Vagina (tissue), 2 donors: Measurements from ENCODE around the gene GTF2H1. TPM values are rescaled to one million over a fixed set of nuclear protein-coding genes. Genes with fewer than 3 reads are reported as not detected.

Experiments
- DNase-seq, 2 donors: peaks; one replicate each; pipeline ENCODE4 v3.0.0-alpha.2; 2017; ENCODE audit errors: extremely low spot score in 2 of 2
- H3K27ac ChIP-seq: fragments of 200-600 bp; sonication (generic); one replicate; pipeline ENCODE4 v1.5.1; 2019
- H3K27me3 ChIP-seq: fragments of 200-600 bp; sonication (generic); one replicate; pipeline ENCODE4 v1.5.1; 2019
- H3K36me3 ChIP-seq, 2 donors: fragments of 200-600 bp; sonication (generic); one replicate each; pipeline ENCODE4 v1.5.1; 2017 to 2019
- H3K4me1 ChIP-seq: fragments of 200-600 bp; sonication (generic); one replicate; pipeline ENCODE4 v1.5.1; 2019
- H3K4me3 ChIP-seq, 2 donors: fragments of 200-600 bp; sonication (generic); 1 replicate in 1 of 2; 2 replicates in 1 of 2; pipeline ENCODE4 v1.5.1; 2016 to 2019
- H3K9me3 ChIP-seq: fragments of 200-600 bp; sonication (generic); one replicate; pipeline ENCODE4 v1.5.1; 2019
- CTCF ChIP-seq, 3 experiments: fragments of 450-650 bp in 2 of 3; fragments of 200-600 bp in 1 of 3; sonication (generic) in 1 of 3; IDR thresholded peaks; one replicate each; pipeline ENCODE4 v1.5.1; 2017 to 2019; ENCODE audit warnings: antibody characterized with exemption in 3 of 3, mild to moderate bottlenecking in 2 of 3, moderate library complexity in 2 of 3
- POLR2A ChIP-seq, 2 donors: fragments of 450-650 bp; IDR thresholded peaks; one replicate each; pipeline ENCODE4 v1.6.1; 2017; ENCODE audit warnings: antibody characterized with exemption in 2 of 2, mild to moderate bottlenecking in 2 of 2, moderate library complexity in 2 of 2
- POLR2AphosphoS5 ChIP-seq, 2 donors: sonication (generic); formaldehyde crosslinking; IDR thresholded peaks; one replicate each; pipeline ENCODE4 v1.9.0; 2017; ENCODE audit warnings: antibody characterized with exemption in 2 of 2, mild to moderate bottlenecking in 2 of 2, low read depth in 1 of 2; ENCODE audit not compliant: insufficient read depth in 1 of 2
- intact Hi-C: fragments of 100-400 bp; cut with DNase I; formaldehyde crosslinking; loops from one replicate; pipeline ENCODE4 v1.15.1; 2023
- total RNA-seq: library from RNA; depleted of rRNA; stranded (reverse); fragments of >200 nt; gene quantifications from one replicate; pipeline ENCODE4 v1.2.3, GENCODE V29; 2016

Gene GTF2H1
- total RNA-seq, 1 donor from 2014 or later, result 64.1 TPM

DNA sequence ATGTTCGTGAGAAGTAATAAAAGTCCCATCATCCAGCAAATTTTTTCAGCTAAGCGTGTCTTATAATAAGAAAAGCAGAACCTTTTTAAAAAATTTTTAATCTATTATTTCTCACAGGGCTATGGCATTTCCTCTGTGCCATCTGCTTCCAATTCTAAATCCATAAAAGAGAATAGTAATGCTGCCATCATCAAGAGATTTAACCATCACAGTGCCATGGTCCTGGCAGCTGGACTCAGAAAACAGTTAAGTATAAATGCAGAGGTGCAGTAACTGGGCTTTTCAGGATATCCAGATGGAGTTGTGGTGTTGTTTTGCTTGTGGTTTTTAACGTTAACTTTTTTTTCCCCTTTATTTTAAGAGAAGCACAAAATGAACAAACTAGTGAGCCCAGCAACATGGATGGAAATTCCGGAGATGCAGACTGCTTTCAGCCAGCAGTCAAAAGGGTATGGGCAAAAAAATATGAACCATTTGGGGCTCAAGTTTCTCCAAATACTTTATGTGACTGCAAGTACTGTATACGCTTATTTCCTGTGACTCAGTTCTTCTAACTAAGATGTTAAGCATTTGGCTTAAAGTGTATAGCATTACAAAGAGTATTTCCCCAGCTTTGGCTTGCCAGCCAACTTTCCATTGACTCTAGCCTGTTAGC lies 25.2 kb downstream of the GTF2H1 start:
- Histone ChIP-seq H3K4me1 (no peaks in the 10 kb centered on the region), H3K36me3 (peaks cover 0 to 59% of the 10 kb centered on the region in 2 donors), H3K27me3 (no peaks in the 10 kb centered on the region), H3K27ac (no peak overlapping the region), H3K9me3 (no peaks in the 10 kb centered on the region), H3K4me3 (no peak overlapping the region)
- DNase-seq, result no peak
- intact Hi-C loops, result no loop called here
- TF ChIP-seq POLR2AphosphoS5 (IDR thresholded peaks at IDR 0.05; ENCODE audit: insufficient read depth in 1 of 2, low read depth in 1 of 2) (no peak), POLR2A (IDR thresholded peaks at IDR 0.05) (no peak)

GRCh38 chr11:18352581-18352980 lies 30.2 kb downstream of the GTF2H1 start:
- TF ChIP-seq CTCF (IDR thresholded peaks at IDR 0.05) (no peak), POLR2A (IDR thresholded peaks at IDR 0.05) (no peak), POLR2AphosphoS5 (IDR thresholded peaks at IDR 0.05; ENCODE audit: insufficient read depth in 1 of 2, low read depth in 1 of 2) (no peak)
- H3K4me1 ChIP-seq, result no peaks in the 10 kb centered on the region
- no peak overlapping the region for H3K27ac ChIP-seq
- H3K27me3 ChIP-seq, result no peaks in the 10 kb centered on the region
- peaks cover 0 to 64% of the 10 kb centered on the region in 2 donors for H3K36me3 ChIP-seq
- DNase-seq, result no peak
- intact Hi-C loops, result no loop called here
- no peak overlapping the region for H3K4me3 ChIP-seq
- H3K9me3 ChIP-seq, result no peaks in the 10 kb centered on the region

- H3K4me3 ChIP-seq, result no peak overlapping the region
- no peaks in the 10 kb centered on the region for H3K4me1 ChIP-seq
- peaks cover 0 to 84% of the 10 kb centered on the region in 2 donors for H3K36me3 ChIP-seq
- TF ChIP-seq POLR2A (IDR thresholded peaks at IDR 0.05), result no peak
- TF ChIP-seq CTCF (IDR thresholded peaks at IDR 0.05), result no peak
- TF ChIP-seq POLR2AphosphoS5 (IDR thresholded peaks at IDR 0.05; ENCODE audit: insufficient read depth in 1 of 2, low read depth in 1 of 2), result no peak
- no peak for DNase-seq
- H3K27me3 ChIP-seq, result no peaks in the 10 kb centered on the region
- H3K27ac ChIP-seq, result no peak overlapping the region
- H3K9me3 ChIP-seq, result no peaks in the 10 kb centered on the region
- intact Hi-C loops, result no loop called here
Measured at GRCh38 chr11:18358646-18359045, 36.3 kb downstream of the GTF2H1 start.

GRCh38 chr11:18361154-18361553 lies 38.8 kb downstream of the GTF2H1 start:
- no peak for DNase-seq
- H3K4me1 ChIP-seq, result no peaks in the 10 kb centered on the region
- H3K36me3 ChIP-seq, result peaks cover 0 to 87% of the 10 kb centered on the region in 2 donors
- no peaks in the 10 kb centered on the region for H3K27me3 ChIP-seq
- no peaks in the 10 kb centered on the region for H3K9me3 ChIP-seq
- H3K27ac ChIP-seq, result no peak overlapping the region
- H3K4me3 ChIP-seq, result no peak overlapping the region
- intact Hi-C loops, result no loop called here
- TF ChIP-seq POLR2A (IDR thresholded peaks at IDR 0.05) (no peak), CTCF (IDR thresholded peaks at IDR 0.05) (no peak), POLR2AphosphoS5 (IDR thresholded peaks at IDR 0.05; ENCODE audit: insufficient read depth in 1 of 2, low read depth in 1 of 2) (no peak)

- H3K4me1 ChIP-seq, result no peaks in the 10 kb centered on the region
- no peak overlapping the region for H3K27ac ChIP-seq
- peaks cover 0 to 60% of the 10 kb centered on the region in 2 donors for H3K36me3 ChIP-seq
- TF ChIP-seq POLR2AphosphoS5 (IDR thresholded peaks at IDR 0.05; ENCODE audit: insufficient read depth in 1 of 2, low read depth in 1 of 2) (no peak), POLR2A (IDR thresholded peaks at IDR 0.05) (no peak)
- intact Hi-C loops, result no loop called here
- no peak overlapping the region for H3K4me3 ChIP-seq
- no peak for DNase-seq
- no peaks in the 10 kb centered on the region for H3K9me3 ChIP-seq
- H3K27me3 ChIP-seq, result no peaks in the 10 kb centered on the region
Measured at GRCh38 chr11:18364495-18365073, 42.2 kb downstream of the GTF2H1 start.

GRCh38 chr11:18365741-18366140 lies 43.4 kb downstream of the GTF2H1 start:
- Histone ChIP-seq H3K4me3 (no peak overlapping the region), H3K27me3 (no peaks in the 10 kb centered on the region), H3K9me3 (no peaks in the 10 kb centered on the region), H3K36me3 (peaks cover 0 to 49% of the 10 kb centered on the region in 2 donors), H3K27ac (no peak overlapping the region), H3K4me1 (no peaks in the 10 kb centered on the region)
- no peak for DNase-seq
- intact Hi-C loops, result no loop called here
- TF ChIP-seq CTCF (IDR thresholded peaks at IDR 0.05) (no peak), POLR2A (IDR thresholded peaks at IDR 0.05) (no peak), POLR2AphosphoS5 (IDR thresholded peaks at IDR 0.05; ENCODE audit: insufficient read depth in 1 of 2, low read depth in 1 of 2) (no peak)
